NCI-H82 (cell line): ENCODE measurements around the gene WDFY1.

Experiments
- DNase-seq: peaks from one replicate; lab custom pipeline; 2025; lab: John Stamatoyannopoulos, UW

Gene WDFY1

GRCh38 chr2:223930103-223930976 is 14.8 kb downstream of the WDFY1 start:
- DNase-seq: no peak

GRCh38 chr2:223929571-223930102 is 15.5 kb downstream of the WDFY1 start:
- DNase-seq: no peak

GRCh38 chr2:223928113-223929006 is 16.8 kb downstream of the WDFY1 start:
- DNase-seq: no peak

- DNase-seq: no peak
Measured at GRCh38 chr2:223925106-223925505, 20.0 kb downstream of the WDFY1 start.

GRCh38 chr2:223923976-223924375 is 21.2 kb downstream of the WDFY1 start:
- no peak for DNase-seq

- no peak for DNase-seq
Measured at GRCh38 chr2:223922308-223922707, 22.8 kb downstream of the WDFY1 start.

GRCh38 chr2:223921204-223921603 is 23.9 kb downstream of the WDFY1 start:
- no peak for DNase-seq

- no peak for DNase-seq
Measured at GRCh38 chr2:223920109-223920508, 25.0 kb downstream of the WDFY1 start.

GRCh38 chr2:223918671-223919134 is 26.4 kb downstream of the WDFY1 start:
- no peak for DNase-seq

- DNase-seq: no peak
Measured at GRCh38 chr2:223916181-223916920, 28.8 kb downstream of the WDFY1 start.

- no peak for DNase-seq
Measured at GRCh38 chr2:223915071-223915470, 30.1 kb downstream of the WDFY1 start.

- no peak for DNase-seq
Measured at GRCh38 chr2:223914324-223914723, 30.8 kb downstream of the WDFY1 start.

- no peak for DNase-seq
Measured at GRCh38 chr2:223909001-223909741, 36.0 kb downstream of the WDFY1 start.

- DNase-seq: no peak
Measured at GRCh38 chr2:223908304-223908998, 36.7 kb downstream of the WDFY1 start.

- DNase-seq: no peak
Measured at GRCh38 chr2:223905996-223906395, 39.1 kb downstream of the WDFY1 start.

- DNase-seq: no peak
Measured at GRCh38 chr2:223901854-223902253, 43.3 kb downstream of the WDFY1 start.

- no peak for DNase-seq
Measured at GRCh38 chr2:223901311-223901710, 43.8 kb downstream of the WDFY1 start.

- DNase-seq: no peak
Measured at GRCh38 chr2:223900531-223900930, 44.6 kb downstream of the WDFY1 start.

- no peak for DNase-seq
Measured at GRCh38 chr2:223900066-223900465, 45.1 kb downstream of the WDFY1 start.

- DNase-seq: no peak
Measured at GRCh38 chr2:223897669-223898330, 47.3 kb downstream of the WDFY1 start.
